SK-N-SH (cell line): ENCODE data around the gene CUBN. TPM values are rescaled to one million over a fixed set of nuclear protein-coding genes. Genes with fewer than 3 reads are reported as not detected.

Experiments
- CTCF ChIA-PET: fragments of 300-600, 350-600 bp; formaldehyde crosslinking; extraction: SDS; loops from one replicate; lab custom pipeline; 2021; lab: Yijun Ruan, JAX
- POLR2A ChIA-PET: fragments of 350-600 bp; sonication (Branson Sonifier 250); formaldehyde crosslinking; extraction: SDS; loops from one replicate; lab custom pipeline; 2020; ENCODE audit warnings: antibody characterized with exemption, inconsistent platforms; lab: Yijun Ruan, JAX
- DNase-seq: peaks from one replicate; pipeline ENCODE4 v3.0.0; 2012
- H2AFZ ChIP-seq: fragments of 200-600 bp; sonication (generic); 2 replicates; pipeline ENCODE4 v1.8.1; 2016; ENCODE audit warnings: antibody characterized with exemption, mild to moderate bottlenecking, low read depth
- H3F3A ChIP-seq: fragments of 200-600 bp; sonication (generic); replicated peaks from 2 replicates; pipeline ENCODE3; 2016; ENCODE audit warnings: antibody characterized with exemption, mild to moderate bottlenecking; ENCODE audit not compliant: insufficient read depth
- H3K27ac ChIP-seq, 2 experiments: fragments of 200-500 bp in 1 of 2; fragments of 200-600 bp in 1 of 2; sonication (Bioruptor generic) in 1 of 2; sonication (generic), shearing (Covaris generic) in 1 of 2; 2 replicates each; pipeline versions ENCODE4 v1.5.1 to v1.6.1; 2014 to 2016; ENCODE audit warnings: low read depth in 2 of 2, inconsistent platforms in 1 of 2, low read length in 1 of 2, mild to moderate bottlenecking in 1 of 2, mixed read lengths in 1 of 2
- H3K27me3 ChIP-seq: fragments of 200-600 bp; sonication (generic), shearing (Covaris generic); 2 replicates; pipeline ENCODE4 v1.6.1; 2016; ENCODE audit warnings: mixed run types; ENCODE audit not compliant: insufficient read depth
- H3K36me3 ChIP-seq, 2 experiments: fragments of 200-500 bp in 1 of 2; fragments of 200-600 bp in 1 of 2; sonication (Bioruptor generic) in 1 of 2; sonication (generic) in 1 of 2; replicated peaks in 1 of 2; 2 replicates each; pipeline versions ENCODE3 to v1.5.1; 2014 to 2016; ENCODE audit warnings: low read length in 1 of 2, mild to moderate bottlenecking in 1 of 2; ENCODE audit not compliant: insufficient read depth in 2 of 2, control insufficient read depth in 1 of 2
- H3K4me1 ChIP-seq, 2 experiments: fragments of 200-500 bp in 1 of 2; fragments of 200-600 bp in 1 of 2; sonication (Bioruptor generic) in 1 of 2; sonication (generic), shearing (Covaris generic) in 1 of 2; 2 replicates each; pipeline versions ENCODE4 v1.5.1 to v1.6.1; 2014 to 2016; ENCODE audit warnings: low read depth in 1 of 2, low read length in 1 of 2, mixed run types in 1 of 2; ENCODE audit not compliant: insufficient read depth in 2 of 2, control insufficient read depth in 1 of 2
- H3K4me2 ChIP-seq: fragments of 200-600 bp; sonication (generic), shearing (Covaris generic); 2 replicates; pipeline ENCODE4 v1.6.1; 2017; ENCODE audit warnings: mixed run types
- H3K4me3 ChIP-seq, 2 experiments: fragments of 200-500 bp in 1 of 2; fragments of 200-600 bp in 1 of 2; sonication (Bioruptor generic) in 1 of 2; sonication (generic), shearing (Covaris generic) in 1 of 2; 2 replicates each; pipeline versions ENCODE4 v1.5.1 to v1.8.1; 2014 to 2016; ENCODE audit warnings: low read depth in 2 of 2, inconsistent platforms in 1 of 2, low read length in 1 of 2, mild to moderate bottlenecking in 1 of 2, mixed read lengths in 1 of 2, moderate library complexity in 1 of 2
- H3K79me2 ChIP-seq: fragments of 200-600 bp; sonication (generic); 2 replicates; pipeline ENCODE4 v1.8.1; 2017; ENCODE audit warnings: mild to moderate bottlenecking; ENCODE audit not compliant: insufficient read depth
- H3K9ac ChIP-seq: fragments of 200-600 bp; sonication (generic); 2 replicates; pipeline ENCODE4 v1.6.1; 2017; ENCODE audit warnings: mixed run types
- H3K9me2 ChIP-seq: fragments of 200-600 bp; sonication (generic); 2 replicates; pipeline ENCODE4 v1.6.1; 2017; ENCODE audit warnings: mixed run types
- H3K9me3 ChIP-seq: fragments of 200-600 bp; sonication (generic); 2 replicates; pipeline ENCODE4 v1.6.1; 2017; ENCODE audit warnings: mixed run types, mild to moderate bottlenecking, moderate library complexity
- H4K20me1 ChIP-seq: fragments of 200-600 bp; sonication (generic); 2 replicates; pipeline ENCODE4 v1.6.1; 2017; ENCODE audit warnings: mild to moderate bottlenecking, mixed run types; ENCODE audit not compliant: insufficient read depth
- CHD2 ChIP-seq: fragments of 150-350 bp; IDR thresholded peaks from 2 replicates; pipeline ENCODE4 v1.6.1; 2018; ENCODE audit warnings: low read length; ENCODE audit not compliant: partially characterized antibody
- CTCF ChIP-seq: fragments of 200-600 bp; sonication (generic); IDR thresholded peaks from 2 replicates; pipeline ENCODE4 v1.6.1; 2017; ENCODE audit warnings: antibody characterized with exemption, mild to moderate bottlenecking, moderate library complexity
- ELF1 ChIP-seq: IDR thresholded peaks from 2 replicates; pipeline ENCODE4 v1.4.0; 2012
- EP300 ChIP-seq, 2 experiments: IDR thresholded peaks; 2 replicates each; pipeline versions ENCODE4 v1.4.0 to v1.6.1; 2012; ENCODE audit warnings: borderline replicate concordance in 1 of 2, low read depth in 1 of 2, low read length in 1 of 2
- EZH2phosphoT487 ChIP-seq: fragments of 200-600 bp; sonication (generic); IDR thresholded peaks from 2 replicates; pipeline ENCODE4 v1.6.1; 2017; ENCODE audit warnings: low read depth, mixed run types, mild to moderate bottlenecking, antibody characterized with exemption, moderate library complexity, borderline replicate concordance
- FOXJ3 ChIP-seq: sonication (generic); formaldehyde crosslinking; IDR thresholded peaks from 2 replicates; pipeline ENCODE4 v1.5.1; 2020; ENCODE audit warnings: mild to moderate bottlenecking, missing genetic modification reagents
- FOXM1 ChIP-seq: IDR thresholded peaks from 2 replicates; pipeline ENCODE4 v1.4.0; 2012; ENCODE audit warnings: low read depth, mild to moderate bottlenecking
- GATA2 ChIP-seq: sonication (generic); formaldehyde crosslinking; IDR thresholded peaks from 2 replicates; pipeline ENCODE4 v1.5.0; 2020; ENCODE audit warnings: mild to moderate bottlenecking, missing genetic modification reagents
- IRF3 ChIP-seq: fragments of 150-350 bp; IDR thresholded peaks from 2 replicates; pipeline ENCODE4 v1.6.1; 2016; ENCODE audit warnings: mild to moderate bottlenecking, low read depth, low read length
- JUND ChIP-seq: IDR thresholded peaks from 2 replicates; pipeline ENCODE4 v1.4.0; 2012
- MXI1 ChIP-seq: IDR thresholded peaks from 2 replicates; pipeline ENCODE4 v1.6.1; 2012; ENCODE audit warnings: mild to moderate bottlenecking, low read depth, low read length, improper control_type of control experiment
- NFIC ChIP-seq: IDR thresholded peaks from 2 replicates; pipeline ENCODE4 v1.4.0; 2012; ENCODE audit warnings: borderline replicate concordance
- NRF1 ChIP-seq: IDR thresholded peaks from 2 replicates; pipeline ENCODE4 v1.6.1; 2012; ENCODE audit warnings: low read depth, mild to moderate bottlenecking, low read length
- PBX3 ChIP-seq: IDR thresholded peaks from 2 replicates; pipeline ENCODE4; 2012
- POLR2AphosphoS5 ChIP-seq: IDR thresholded peaks from 2 replicates; pipeline ENCODE4 v1.6.1; 2012; ENCODE audit warnings: low read depth, low read length
- RAD21 ChIP-seq: IDR thresholded peaks from 2 replicates; pipeline ENCODE4 v1.6.1; 2012; ENCODE audit warnings: mild to moderate bottlenecking, low read length
- RCOR1 ChIP-seq: fragments of 150-350 bp; IDR thresholded peaks from 2 replicates; pipeline ENCODE4 v1.6.1; 2017; ENCODE audit warnings: antibody characterized with exemption, low read length
- RXRA ChIP-seq: IDR thresholded peaks from 2 replicates; pipeline ENCODE4 v1.4.0; 2012; ENCODE audit warnings: low read depth, mild to moderate bottlenecking, borderline replicate concordance
- SIN3A ChIP-seq: IDR thresholded peaks from 2 replicates; pipeline ENCODE4 v1.6.1; 2012; ENCODE audit warnings: low read depth, mild to moderate bottlenecking, low read length, moderate library complexity, borderline replicate concordance
- SMC3 ChIP-seq: IDR thresholded peaks from 2 replicates; pipeline ENCODE4 v1.6.1; 2012; ENCODE audit warnings: low read depth, low read length, improper control_type of control experiment
- TAF1 ChIP-seq: IDR thresholded peaks from 2 replicates; pipeline ENCODE4 v1.6.1; 2012; ENCODE audit warnings: low read depth, mild to moderate bottlenecking, low read length, moderate library complexity, borderline replicate concordance
- TEAD4 ChIP-seq: IDR thresholded peaks from 2 replicates; pipeline ENCODE4 v1.4.0; 2012; ENCODE audit warnings: mild to moderate bottlenecking, borderline replicate concordance; ENCODE audit not compliant: insufficient read depth
- USF1 ChIP-seq: IDR thresholded peaks from 2 replicates; pipeline ENCODE4 v1.4.0; 2012; ENCODE audit warnings: low read depth, borderline replicate concordance
- ZBTB33 ChIP-seq: IDR thresholded peaks from 2 replicates; pipeline ENCODE4 v1.4.0; 2012; ENCODE audit warnings: low read depth, borderline replicate concordance
- WGBS: methylation state at CpG from one replicate; pipeline ENCODE4 v1.1.6; 2017; ENCODE audit warnings: low lambda C conversion rate; 5-methylcytosine and 5-hydroxymethylcytosine counted together
- polyA plus RNA-seq, 3 experiments: library from polyadenylated mRNA; depleted of rRNA; stranded (reverse); fragments of >200 nt; gene quantifications; 2 replicates each; pipeline ENCODE4 v1.2.3, GENCODE V29; 2012

CUBN gene
- polyA plus RNA-seq, 1 of the 3 experiments (the other 2 are of a cell fraction) = 2.4 TPM

GRCh38 chr10:16847644-16848043, 282.0 kb downstream of the CUBN start:
- no peak overlapping the region for H2AFZ ChIP-seq
- peaks cover 0 to 25% of the 10 kb centered on the region in 2 experiments; a peak in 3 of 4 replicates for H3K4me1 ChIP-seq
- H3K79me2 ChIP-seq = no peaks in the 10 kb centered on the region
- CTCF ChIA-PET = interaction anchor here (1.2 to 4.0 kb wide), 3 partner anchors 382 to 411 kb away, joined by 4 to 17 read pairs (median 5); no protein-coding TSS in a partner anchor
- peak overlapping the region; percentile 30; the same call in 1 of the 2 replicates for H3K4me2 ChIP-seq
- H3K36me3 ChIP-seq = no peaks in the 10 kb centered on the region
- H3K4me3 ChIP-seq = no peak overlapping the region
- no peaks in the 10 kb centered on the region for H3K27me3 ChIP-seq
- peak overlapping the region; percentile 32; the same call in 1 of the 2 replicates for H3K9ac ChIP-seq
- H3K9me3 ChIP-seq = no peaks in the 10 kb centered on the region
- H3F3A ChIP-seq = peaks cover 30% of the 10 kb centered on the region
- POLR2A ChIA-PET = no interaction called here
- H3K9me2 ChIP-seq = no peaks in the 10 kb centered on the region
- no peaks in the 10 kb centered on the region for H4K20me1 ChIP-seq
- DNase-seq = no peak
- peak overlapping the region; percentile 62 to 87; a peak in 3 of 4 replicates for H3K27ac ChIP-seq
- WGBS = 15% methylated on average over 6 of the region's 6 CpGs
- no peak for TF ChIP-seq IRF3
- peak; percentile 50 to 91; a peak in 2 of 4 replicates for TF ChIP-seq EP300 (IDR thresholded peaks at IDR 0.05; ENCODE audit: borderline replicate concordance in 1 of 2, low read depth in 1 of 2, low read length in 1 of 2)
- no peak for TF ChIP-seq MXI1
- no peak for TF ChIP-seq USF1
- peak; percentile 80 for TF ChIP-seq FOXM1
- 0 out of 2 replicates have a peak, but pooled peaks have one; percentile 32 for TF ChIP-seq ZBTB33
- no peak for TF ChIP-seq CTCF
- TF ChIP-seq NFIC = peak; percentile 79; the same call in 1 of the 2 replicates
- TF ChIP-seq SIN3A = no peak
- no peak for TF ChIP-seq CHD2
- no peak for TF ChIP-seq NRF1
- TF ChIP-seq SMC3 = no peak
- TF ChIP-seq TEAD4 = peak; percentile 89; the same call in 1 of the 2 replicates
- TF ChIP-seq RCOR1 = no peak
- peak; percentile 84 for TF ChIP-seq PBX3
- no peak for TF ChIP-seq ELF1
- peak; percentile 53; the same call in 1 of the 2 replicates for TF ChIP-seq POLR2AphosphoS5
- peak; percentile 79 for TF ChIP-seq JUND
- TF ChIP-seq RAD21 = no peak
- TF ChIP-seq FOXJ3 (CRISPR knock-in tag) = no peak
- TF ChIP-seq GATA2 (CRISPR knock-in tag) = no peak
- TF ChIP-seq TAF1 = no peak
- no peak for TF ChIP-seq EZH2phosphoT487
- no peak; the same call in 1 of the 2 replicates for TF ChIP-seq RXRA
